GM18870 (cell line): ENCODE data around the gene LCN9.
"Not testable (repeated sequence)": the region's sequence is repeated elsewhere in the genome, so short reads cannot be mapped to it uniquely, and the experiment has no call there.

Source experiments
- ATAC-seq: cut with Tn5 transposase; IDR thresholded peaks from one replicate; pipeline ENCODE4 v1.9.1; 2021; ENCODE audit warnings: moderate library complexity; ENCODE audit not compliant: unreplicated experiment

The LCN9 gene

DNA sequence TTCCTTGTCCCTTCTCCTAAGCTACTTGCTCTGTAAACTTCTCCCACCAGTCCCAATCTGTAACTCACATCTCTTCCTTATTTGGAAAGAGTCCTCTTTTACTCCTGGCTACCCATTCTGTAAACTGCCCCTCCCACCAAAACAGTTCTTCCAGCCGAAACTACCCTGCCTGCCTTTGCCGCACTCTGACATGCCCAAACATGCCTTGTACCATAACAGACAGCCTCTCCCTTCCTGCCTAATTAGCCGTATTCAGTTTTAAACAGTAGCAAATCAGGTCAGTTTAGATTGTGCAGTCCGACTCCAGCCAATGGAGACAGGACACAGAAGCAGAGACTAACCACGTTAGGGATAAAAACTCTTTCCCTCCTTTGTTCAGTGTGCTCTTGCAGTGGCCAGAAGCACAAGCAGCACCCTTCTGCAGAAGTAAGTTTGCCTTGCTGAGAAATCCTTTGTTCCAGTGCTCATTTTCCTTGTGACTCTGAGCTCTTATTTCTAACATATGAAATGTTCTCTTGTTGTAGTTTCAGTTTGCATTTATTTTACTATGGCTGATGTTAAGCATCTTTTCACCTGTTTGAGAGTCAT, 18.4 kb upstream of the LCN9 start:
- ATAC-seq, result no peak

DNA sequence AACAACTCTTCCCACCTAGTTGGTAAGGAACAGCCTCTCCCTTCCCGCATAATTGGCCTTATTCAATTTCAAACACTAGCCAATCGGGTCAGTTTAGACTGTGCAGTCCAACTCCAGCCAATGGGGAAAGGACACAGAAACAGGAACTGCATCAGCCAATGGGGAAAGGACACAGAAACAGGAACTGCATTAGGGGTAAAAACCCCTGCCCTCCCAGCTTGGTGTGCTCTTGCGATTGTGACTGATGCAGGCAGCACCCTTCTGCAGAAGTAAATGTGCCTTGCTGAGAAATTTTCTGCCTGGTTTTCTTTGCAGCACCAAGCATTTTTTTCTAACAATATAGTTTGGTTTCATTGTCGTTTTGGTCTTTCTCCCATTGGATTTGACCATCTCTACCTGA, 15.2 kb upstream of the LCN9 start:
- no peak for ATAC-seq

DNA sequence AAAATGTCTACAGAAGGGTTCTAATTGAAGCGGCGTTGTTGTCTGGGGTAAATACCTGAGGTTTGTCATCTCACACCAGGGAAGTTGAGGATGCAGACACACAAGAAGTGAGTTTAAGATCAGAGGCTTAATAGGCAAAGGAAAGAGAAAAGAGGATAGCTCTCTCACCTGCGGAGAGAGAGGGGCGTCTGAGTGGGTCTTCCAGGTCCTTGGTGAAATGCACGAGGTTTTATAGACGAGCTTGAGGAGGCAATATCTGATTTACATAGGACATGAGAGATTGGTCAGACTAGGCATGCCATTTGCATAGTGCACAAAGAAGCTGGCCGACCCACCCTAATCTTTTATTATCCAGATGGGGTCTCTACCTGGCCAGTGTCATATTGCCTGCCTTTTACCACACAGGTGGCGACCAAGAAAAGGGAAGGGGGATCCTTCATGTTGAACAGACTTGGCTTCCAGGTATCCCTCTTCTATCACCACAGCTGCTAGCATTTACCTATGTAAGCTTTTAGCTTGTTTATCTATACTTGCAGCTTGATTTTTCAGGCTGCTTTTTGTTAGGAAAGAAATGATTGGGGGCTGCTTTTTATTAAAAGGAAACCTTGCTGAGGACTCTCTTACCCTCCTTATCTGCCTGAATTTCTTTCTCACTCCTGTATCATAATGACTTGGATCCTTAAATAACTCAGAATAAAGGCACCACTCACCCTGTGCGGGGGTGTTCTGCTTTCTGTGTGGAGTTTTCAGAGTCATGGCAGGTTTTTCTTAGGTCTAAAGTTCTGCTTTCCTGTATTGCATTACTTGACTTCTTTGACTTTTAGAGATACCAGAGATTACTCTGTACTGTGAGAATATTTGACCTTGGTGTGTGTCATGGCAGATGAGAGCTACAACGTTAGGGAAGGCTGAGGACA, 14.4 kb upstream of the LCN9 start:
- ATAC-seq, result no peak

GRCh38 chr9:135649508-135649907, 13.6 kb upstream of the LCN9 start:
- ATAC-seq, result no peak

GRCh38 chr9:135650408-135650807, 12.7 kb upstream of the LCN9 start:
- no peak for ATAC-seq

GRCh38 chr9:135655317-135655716, 7.8 kb upstream of the LCN9 start:
- no peak for ATAC-seq

GRCh38 chr9:135657416-135657815, 5.7 kb upstream of the LCN9 start:
- no peak for ATAC-seq

- ATAC-seq, result no peak
Measured at GRCh38 chr9:135659252-135659651, 3.9 kb upstream of the LCN9 start.

DNA sequence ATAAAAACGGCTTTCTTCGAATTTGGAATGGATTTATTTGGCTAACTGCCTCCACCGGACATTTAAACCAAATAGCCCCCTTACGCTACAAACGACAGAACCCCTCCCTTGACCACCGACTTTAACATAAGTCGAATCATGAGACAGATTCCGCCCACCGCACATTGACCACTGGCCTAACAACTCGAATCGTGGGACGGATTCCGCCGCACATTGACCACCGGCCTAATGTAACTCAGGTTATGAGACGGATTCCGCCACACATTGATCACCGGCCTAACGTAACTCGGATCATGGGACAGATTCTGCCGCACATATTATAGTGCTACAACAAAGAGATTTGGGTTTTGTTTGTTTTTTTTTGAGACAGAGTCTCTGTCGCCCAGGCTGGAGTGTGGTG, 2.7 kb upstream of the LCN9 start:
- ATAC-seq, result no peak

GRCh38 chr9:135661816-135662560, 1.1 kb upstream of the LCN9 start:
- ATAC-seq, result no peak

DNA sequence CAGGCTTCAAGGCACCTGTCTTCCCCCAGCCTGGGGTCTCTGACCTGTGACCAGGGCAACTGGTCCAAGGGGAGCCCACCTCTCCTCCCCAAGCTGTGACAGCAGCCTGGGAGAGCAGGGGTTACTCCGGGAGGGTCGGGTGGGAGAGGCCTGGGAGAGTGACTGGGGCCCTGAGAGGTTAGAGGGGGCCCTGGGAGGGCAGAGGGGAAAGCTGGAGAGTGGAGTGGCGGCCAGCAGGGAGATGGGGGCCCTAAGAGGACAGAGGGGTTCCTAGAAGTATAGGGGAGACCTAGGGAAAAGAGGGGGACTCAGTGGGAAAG, 302 bp downstream of the LCN9 start:
- ATAC-seq, result no peak

- ATAC-seq, result no peak
Measured at GRCh38 chr9:135663857-135664256, 748 bp downstream of the LCN9 start.

- ATAC-seq, result no peak
Measured at GRCh38 chr9:135664266-135664665, 1.2 kb downstream of the LCN9 start.

DNA sequence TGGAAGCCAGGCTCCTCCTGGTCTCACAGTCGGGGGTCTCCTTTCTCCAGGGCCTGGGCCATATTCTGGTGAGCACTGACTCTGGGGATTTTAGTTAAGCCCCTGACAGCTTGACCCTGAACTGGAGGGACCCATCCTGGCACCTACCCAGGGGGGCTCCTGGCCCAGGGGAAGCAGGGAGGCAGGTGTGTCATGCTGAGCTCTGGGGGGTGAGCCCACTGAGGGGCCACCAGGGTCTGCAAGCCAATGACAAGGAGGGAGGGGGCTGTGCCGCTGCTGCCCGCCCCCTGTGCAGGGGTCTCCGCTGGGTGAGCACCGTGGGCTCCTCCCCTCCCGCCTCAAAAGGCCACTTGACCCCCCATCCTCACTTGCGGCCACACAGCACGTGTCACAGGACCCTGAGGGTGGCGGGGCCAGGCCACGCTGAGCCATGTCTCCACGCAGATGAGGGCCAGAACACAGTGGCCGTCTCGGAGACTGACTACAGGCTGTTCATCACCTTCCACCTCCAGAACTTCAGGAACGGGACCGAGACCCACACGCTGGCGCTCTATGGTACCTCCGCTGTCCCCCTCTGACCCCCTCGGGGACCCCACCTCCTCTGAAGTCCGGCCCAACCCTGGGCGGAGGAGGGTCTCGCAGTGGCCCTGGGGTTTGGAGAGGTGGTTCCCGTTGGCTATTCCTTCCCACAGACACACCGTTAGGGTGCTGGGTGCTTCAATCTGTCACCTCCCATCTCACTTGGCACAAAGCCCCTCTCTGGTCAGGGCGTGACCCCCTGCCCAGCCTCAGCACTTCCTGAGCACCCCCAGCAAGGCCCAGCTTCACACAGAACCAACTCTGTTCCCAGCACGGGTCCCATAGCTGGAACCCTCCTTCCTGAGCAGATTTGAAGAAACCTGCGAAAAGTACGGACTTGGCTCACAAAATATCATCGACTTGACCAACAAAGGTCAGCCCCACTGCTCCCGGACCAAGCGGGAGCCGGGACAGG, 2.0 kb downstream of the LCN9 start:
- no peak for ATAC-seq

DNA sequence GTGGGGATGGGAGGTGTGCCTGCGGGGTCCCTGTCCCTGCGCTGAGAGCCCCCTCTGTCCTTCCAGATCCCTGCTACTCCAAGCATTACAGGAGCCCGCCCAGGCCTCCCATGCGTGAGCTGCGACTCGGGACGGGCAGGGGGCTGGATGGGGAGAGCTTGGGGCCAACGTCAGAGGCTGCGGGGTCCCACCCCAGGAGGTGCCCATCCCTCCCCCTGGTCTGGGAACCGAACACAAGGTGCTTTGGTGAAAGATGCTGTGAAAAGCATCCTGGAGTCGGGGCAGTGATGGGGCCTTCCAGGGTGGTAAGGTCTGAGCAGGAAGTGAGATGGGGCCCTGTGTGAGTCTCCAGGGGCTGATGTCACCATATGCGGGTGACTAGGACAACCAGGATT, 2.7 kb downstream of the LCN9 start:
- no peak for ATAC-seq

DNA sequence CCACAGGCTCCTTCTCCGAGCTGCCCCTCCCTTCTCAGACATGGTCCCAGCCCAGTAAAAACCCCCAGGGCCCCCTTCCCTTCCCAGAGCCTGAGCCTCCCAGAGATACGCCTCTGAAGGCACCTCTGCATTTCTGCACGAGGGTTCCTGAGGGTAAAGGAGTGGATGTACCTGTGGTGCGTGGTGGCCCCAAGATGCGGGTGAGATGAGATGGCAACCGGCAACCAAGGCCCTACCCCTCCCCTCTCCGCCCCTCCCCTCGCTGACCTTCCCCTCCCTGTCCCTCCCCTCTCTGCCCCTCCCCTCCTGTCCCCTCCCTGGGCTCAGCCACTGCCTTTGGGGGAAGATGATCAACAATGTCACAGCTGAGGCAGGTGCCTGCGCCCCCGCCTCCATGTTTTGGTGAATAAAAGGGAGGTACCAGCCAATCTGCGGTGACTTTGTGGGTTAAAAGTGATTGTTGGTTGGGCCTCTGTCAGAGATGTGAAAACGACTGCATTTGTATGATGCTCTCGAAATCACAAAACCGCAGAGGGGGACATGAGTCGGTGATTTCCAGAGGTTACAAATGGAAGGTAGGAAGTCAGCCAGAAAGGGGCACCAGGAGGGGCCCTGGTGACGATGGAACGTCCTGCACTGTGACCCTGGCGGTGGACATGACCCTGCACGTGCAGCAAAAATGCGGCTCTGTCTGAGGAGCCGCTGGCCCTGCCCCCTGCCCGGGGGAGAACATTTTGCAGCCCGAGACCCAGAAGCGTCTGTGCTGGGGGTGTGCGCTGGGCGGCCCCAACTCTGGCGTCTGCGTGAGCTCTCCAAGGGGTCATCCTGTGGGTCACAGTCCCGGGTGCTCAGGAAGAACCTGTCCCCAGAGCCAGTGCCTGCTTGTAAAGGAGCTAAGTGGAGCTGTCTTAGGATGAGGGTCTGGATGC, 3.7 kb downstream of the LCN9 start:
- ATAC-seq, result no peak

- ATAC-seq, result no peak
Measured at GRCh38 chr9:135667463-135668001, 4.4 kb downstream of the LCN9 start.

- not testable (repeated sequence) for ATAC-seq
Measured at GRCh38 chr9:135669018-135669417, 5.9 kb downstream of the LCN9 start.

- ATAC-seq, result no peak
Measured at GRCh38 chr9:135669616-135670285, 6.6 kb downstream of the LCN9 start.
